ENCODE results near the gene CTBP2.

The CTBP2 gene

DNA sequence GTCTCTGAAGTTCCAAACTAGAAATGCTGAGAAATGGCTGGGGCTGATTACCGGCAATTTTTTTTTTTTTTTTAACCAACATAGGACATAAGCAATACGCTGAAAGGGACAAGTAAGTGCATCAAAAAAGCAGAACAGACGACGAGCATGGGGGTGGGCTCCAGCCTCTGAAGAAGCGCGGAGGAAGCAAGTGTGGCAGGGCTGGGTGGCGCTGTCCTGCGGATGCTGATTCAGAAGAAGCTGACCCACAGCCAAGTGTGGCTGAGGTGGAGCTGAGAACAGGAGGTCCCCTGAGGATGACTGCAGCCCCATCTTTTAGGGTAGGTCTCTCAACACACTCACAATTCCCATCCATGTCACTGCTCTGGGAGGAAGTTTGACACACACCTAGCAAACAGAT is 65.6 kb downstream of the CTBP2 start:
- H3K27ac ChIP-seq: no peak overlapping the region
- H3K9ac ChIP-seq: no peak overlapping the region
- no peak for TF ChIP-seq Cebpa-rat (IDR thresholded peaks at IDR 0.05)
- peaks cover 80% of the 10 kb centered on the region for H3K36me3 ChIP-seq
- H4K20me1 ChIP-seq: peaks cover 100% of the 10 kb centered on the region
- no peaks in the 10 kb centered on the region for H3K9me3 ChIP-seq
- H3K27me3 ChIP-seq: no peaks in the 10 kb centered on the region
- H3K4me2 ChIP-seq: no peak overlapping the region; the same call in 1 of the 2 replicates
- H3K4me1 ChIP-seq: peaks cover 75% of the 10 kb centered on the region
- no peak overlapping the region for H3K4me3 ChIP-seq

GRCh38 chr10:125093974-125094705 is 66.2 kb downstream of the CTBP2 start:
- peaks cover 100% of the 10 kb centered on the region for H4K20me1 ChIP-seq
- H3K36me3 ChIP-seq: peaks cover 80% of the 10 kb centered on the region

DNA sequence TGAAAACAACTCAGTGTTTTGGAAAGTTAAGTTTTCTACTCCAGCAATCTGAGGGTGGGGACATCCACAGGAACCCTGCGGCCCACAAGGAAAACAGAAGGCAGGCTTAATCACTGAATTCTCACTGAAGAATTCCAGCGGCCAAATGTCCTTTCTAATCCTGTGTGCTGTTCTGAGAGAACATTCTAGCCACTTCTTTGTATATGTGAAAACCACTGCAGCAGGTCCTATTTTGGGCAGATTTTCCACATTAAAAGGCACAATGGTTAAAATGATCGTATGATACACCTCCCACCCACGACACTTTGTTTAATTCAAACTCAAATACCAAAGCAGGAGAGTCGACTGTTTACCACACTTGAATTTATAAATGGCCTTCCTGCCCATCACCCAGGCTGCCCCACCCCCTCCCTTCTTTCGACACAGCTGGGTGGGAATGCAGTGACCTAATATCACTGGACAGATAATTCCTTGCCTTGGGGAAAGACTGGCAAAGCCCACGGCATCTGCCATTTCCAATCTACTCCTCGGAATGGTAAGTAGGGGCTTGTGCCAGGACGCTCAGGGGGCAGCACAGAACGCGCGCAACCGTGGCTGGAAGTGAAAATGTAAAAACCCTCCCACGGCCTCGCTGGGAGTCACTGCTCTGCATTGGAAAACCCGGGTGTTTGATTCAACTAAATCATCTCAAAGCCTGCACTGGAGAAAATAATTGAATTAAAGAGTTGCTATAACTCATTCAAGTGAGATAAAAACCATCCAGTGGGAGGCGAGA is 67.0 kb downstream of the CTBP2 start:
- no peaks in the 10 kb centered on the region for H3K27me3 ChIP-seq
- H3K9me3 ChIP-seq: no peaks in the 10 kb centered on the region
- peak overlapping the region; percentile 44 for H3K4me2 ChIP-seq
- peaks cover 62% of the 10 kb centered on the region for H3K4me1 ChIP-seq
- H3K9ac ChIP-seq: no peak overlapping the region; the same call in 1 of the 2 replicates
- no peak overlapping the region for H3K4me3 ChIP-seq
- no peak for TF ChIP-seq Cebpa-rat (IDR thresholded peaks at IDR 0.05)
- H4K20me1 ChIP-seq: peaks cover 100% of the 10 kb centered on the region
- no peak overlapping the region for H3K27ac ChIP-seq
- peaks cover 80% of the 10 kb centered on the region for H3K36me3 ChIP-seq

More at GRCh38 chr10:125093974-125094705, 66.2 kb downstream of the CTBP2 start:
- no peaks in the 10 kb centered on the region for H3K9me3 ChIP-seq
- H3K4me1 ChIP-seq: peaks cover 68% of the 10 kb centered on the region
- H3K4me3 ChIP-seq: no peak overlapping the region
- no peaks in the 10 kb centered on the region for H3K27me3 ChIP-seq
- peak overlapping the region; percentile 44; the same call in 1 of the 2 replicates for H3K4me2 ChIP-seq
- TF ChIP-seq Cebpa-rat (IDR thresholded peaks at IDR 0.05): no peak
- no peak overlapping the region for H3K27ac ChIP-seq
- no peak overlapping the region; the same call in 1 of the 2 replicates for H3K9ac ChIP-seq

GRCh38 chr10:125092564-125093031 is 67.8 kb downstream of the CTBP2 start:
- Histone ChIP-seq H3K9me3 (no peaks in the 10 kb centered on the region), H4K20me1 (peaks cover 100% of the 10 kb centered on the region), H3K4me2 (peak overlapping the region; percentile 44; the same call in 1 of the 2 replicates), H3K36me3 (peaks cover 81% of the 10 kb centered on the region), H3K27ac (no peak overlapping the region), H3K9ac (no peak overlapping the region), H3K27me3 (no peaks in the 10 kb centered on the region), H3K4me3 (no peak overlapping the region), H3K4me1 (peaks cover 54% of the 10 kb centered on the region)
- no peak for TF ChIP-seq Cebpa-rat (IDR thresholded peaks at IDR 0.05)

- H3K4me2 ChIP-seq: no peak overlapping the region
- no peak overlapping the region for H3K9ac ChIP-seq
- no peak for TF ChIP-seq Cebpa-rat (IDR thresholded peaks at IDR 0.05)
- H3K27me3 ChIP-seq: no peaks in the 10 kb centered on the region
- no peaks in the 10 kb centered on the region for H3K9me3 ChIP-seq
- no peak overlapping the region for H3K27ac ChIP-seq
- peaks cover 83% of the 10 kb centered on the region for H3K36me3 ChIP-seq
- H4K20me1 ChIP-seq: peaks cover 100% of the 10 kb centered on the region
- peaks cover 47% of the 10 kb centered on the region for H3K4me1 ChIP-seq
- no peak overlapping the region for H3K4me3 ChIP-seq
These were observed 68.5 kb downstream of the CTBP2 start for GRCh38 chr10:125091891-125092290.

GRCh38 chr10:125089469-125089868 is 70.9 kb downstream of the CTBP2 start:
- Histone ChIP-seq H3K4me2 (no peak overlapping the region), H3K9ac (no peak overlapping the region), H3K9me3 (no peaks in the 10 kb centered on the region), H3K27ac (no peak overlapping the region), H4K20me1 (peaks cover 100% of the 10 kb centered on the region), H3K36me3 (peaks cover 93% of the 10 kb centered on the region), H3K27me3 (no peaks in the 10 kb centered on the region), H3K4me3 (no peak overlapping the region), H3K4me1 (peaks cover 24% of the 10 kb centered on the region)
- no peak for TF ChIP-seq Cebpa-rat (IDR thresholded peaks at IDR 0.05)

DNA sequence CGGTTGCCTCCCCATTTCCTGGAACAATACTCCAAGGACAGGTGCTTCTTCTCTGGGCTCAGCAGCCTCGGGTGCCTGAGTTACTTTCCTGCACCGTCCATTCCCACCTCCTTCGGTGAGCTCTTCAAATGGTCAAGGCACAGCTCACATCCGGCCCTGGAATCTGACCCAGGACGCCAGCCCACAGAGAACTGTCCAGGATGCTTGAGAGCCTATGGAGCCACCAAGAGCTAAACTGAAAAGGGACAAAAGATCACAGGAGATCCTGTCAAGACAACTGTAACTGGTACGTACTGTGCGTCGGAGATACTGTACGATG is 72.5 kb downstream of the CTBP2 start:
- Histone ChIP-seq H3K4me2 (no peak overlapping the region), H3K9ac (no peak overlapping the region), H4K20me1 (peaks cover 100% of the 10 kb centered on the region), H3K36me3 (peaks cover 93% of the 10 kb centered on the region), H3K4me1 (peaks cover 17% of the 10 kb centered on the region), H3K27ac (no peak overlapping the region), H3K9me3 (no peaks in the 10 kb centered on the region), H3K4me3 (no peak overlapping the region), H3K27me3 (no peaks in the 10 kb centered on the region)
- no peak for TF ChIP-seq Cebpa-rat (IDR thresholded peaks at IDR 0.05)

DNA sequence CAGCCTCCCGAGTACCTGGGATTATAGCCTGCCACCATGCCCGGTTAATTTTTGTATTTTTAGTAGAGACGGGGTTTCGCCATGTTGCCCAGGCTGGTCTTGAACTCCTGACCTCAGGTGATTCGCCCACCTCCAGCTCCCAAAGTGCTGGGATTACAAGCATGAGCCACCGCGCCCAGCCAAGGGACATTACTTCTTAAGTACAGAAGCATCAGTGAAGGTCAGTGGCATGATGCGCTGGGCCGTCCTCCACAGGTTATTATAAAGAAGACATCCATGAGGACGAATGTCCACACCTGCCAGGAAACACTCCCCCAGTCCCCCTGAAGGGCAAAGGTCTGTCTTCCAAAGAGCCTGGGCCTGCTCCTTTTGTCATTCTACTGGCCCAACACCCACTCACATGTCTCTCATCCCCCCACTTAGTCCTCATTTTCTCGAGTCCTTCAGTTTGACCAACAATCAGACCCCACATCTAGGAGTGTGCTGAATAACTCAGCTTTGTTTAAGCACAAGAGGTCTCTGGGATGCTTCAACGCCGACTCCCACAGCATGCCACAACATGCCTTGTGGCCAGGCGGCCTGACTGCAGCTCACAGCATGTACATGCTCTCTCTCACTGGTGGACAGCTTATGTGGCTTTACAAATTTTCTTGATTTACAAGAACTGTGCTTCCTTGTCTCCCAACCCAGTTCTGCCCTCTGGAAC is 73.0 kb downstream of the CTBP2 start:
- Histone ChIP-seq H3K9me3 (no peaks in the 10 kb centered on the region), H3K27me3 (no peaks in the 10 kb centered on the region), H4K20me1 (peaks cover 100% of the 10 kb centered on the region), H3K4me1 (peaks cover 17% of the 10 kb centered on the region), H3K4me2 (no peak overlapping the region), H3K4me3 (no peak overlapping the region), H3K9ac (no peak overlapping the region), H3K27ac (no peak overlapping the region), H3K36me3 (peaks cover 93% of the 10 kb centered on the region)
- no peak for TF ChIP-seq Cebpa-rat (IDR thresholded peaks at IDR 0.05)

- no peak for TF ChIP-seq Cebpa-rat (IDR thresholded peaks at IDR 0.05)
- Histone ChIP-seq H3K36me3 (peaks cover 96% of the 10 kb centered on the region), H3K9ac (no peak overlapping the region), H3K9me3 (no peaks in the 10 kb centered on the region), H3K4me3 (no peak overlapping the region), H4K20me1 (peaks cover 100% of the 10 kb centered on the region), H3K4me1 (peaks cover 14% of the 10 kb centered on the region; the same call in 1 of the 2 replicates), H3K27me3 (no peaks in the 10 kb centered on the region), H3K27ac (no peak overlapping the region), H3K4me2 (no peak overlapping the region)
These were observed 73.7 kb downstream of the CTBP2 start for GRCh38 chr10:125086691-125087090.

Data from BLaER1 (cell line).